Measurements from ENCODE around the gene CUL3. TPM values are rescaled to one million over a fixed set of nuclear protein-coding genes. Genes with fewer than 3 reads are reported as not detected.

Gene CUL3
- total and polyA plus RNA-seq, 2 experiments from 2014 or later = 86.0 to 125 TPM

DNA sequence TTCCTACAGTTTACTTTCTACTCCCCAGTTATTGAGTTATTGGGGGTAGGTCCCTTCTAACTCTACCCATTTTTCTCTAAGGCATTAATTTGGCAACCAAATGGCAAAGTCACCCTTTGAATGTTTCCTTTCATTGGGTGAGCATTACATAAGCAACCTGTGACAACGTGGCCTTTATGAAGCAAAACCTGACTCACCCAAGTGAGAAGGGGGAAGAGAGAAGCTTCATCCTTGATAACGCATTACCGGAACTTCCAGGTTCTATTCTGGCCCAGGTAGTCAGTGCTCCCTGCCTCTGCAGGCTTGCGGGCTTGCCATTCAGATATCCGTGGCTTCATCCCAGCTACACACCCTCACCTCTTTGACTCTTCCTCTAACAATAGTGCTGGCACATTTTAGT, 144.2 kb downstream of the CUL3 start (continued):
- TF ChIP-seq, protein P1, sequence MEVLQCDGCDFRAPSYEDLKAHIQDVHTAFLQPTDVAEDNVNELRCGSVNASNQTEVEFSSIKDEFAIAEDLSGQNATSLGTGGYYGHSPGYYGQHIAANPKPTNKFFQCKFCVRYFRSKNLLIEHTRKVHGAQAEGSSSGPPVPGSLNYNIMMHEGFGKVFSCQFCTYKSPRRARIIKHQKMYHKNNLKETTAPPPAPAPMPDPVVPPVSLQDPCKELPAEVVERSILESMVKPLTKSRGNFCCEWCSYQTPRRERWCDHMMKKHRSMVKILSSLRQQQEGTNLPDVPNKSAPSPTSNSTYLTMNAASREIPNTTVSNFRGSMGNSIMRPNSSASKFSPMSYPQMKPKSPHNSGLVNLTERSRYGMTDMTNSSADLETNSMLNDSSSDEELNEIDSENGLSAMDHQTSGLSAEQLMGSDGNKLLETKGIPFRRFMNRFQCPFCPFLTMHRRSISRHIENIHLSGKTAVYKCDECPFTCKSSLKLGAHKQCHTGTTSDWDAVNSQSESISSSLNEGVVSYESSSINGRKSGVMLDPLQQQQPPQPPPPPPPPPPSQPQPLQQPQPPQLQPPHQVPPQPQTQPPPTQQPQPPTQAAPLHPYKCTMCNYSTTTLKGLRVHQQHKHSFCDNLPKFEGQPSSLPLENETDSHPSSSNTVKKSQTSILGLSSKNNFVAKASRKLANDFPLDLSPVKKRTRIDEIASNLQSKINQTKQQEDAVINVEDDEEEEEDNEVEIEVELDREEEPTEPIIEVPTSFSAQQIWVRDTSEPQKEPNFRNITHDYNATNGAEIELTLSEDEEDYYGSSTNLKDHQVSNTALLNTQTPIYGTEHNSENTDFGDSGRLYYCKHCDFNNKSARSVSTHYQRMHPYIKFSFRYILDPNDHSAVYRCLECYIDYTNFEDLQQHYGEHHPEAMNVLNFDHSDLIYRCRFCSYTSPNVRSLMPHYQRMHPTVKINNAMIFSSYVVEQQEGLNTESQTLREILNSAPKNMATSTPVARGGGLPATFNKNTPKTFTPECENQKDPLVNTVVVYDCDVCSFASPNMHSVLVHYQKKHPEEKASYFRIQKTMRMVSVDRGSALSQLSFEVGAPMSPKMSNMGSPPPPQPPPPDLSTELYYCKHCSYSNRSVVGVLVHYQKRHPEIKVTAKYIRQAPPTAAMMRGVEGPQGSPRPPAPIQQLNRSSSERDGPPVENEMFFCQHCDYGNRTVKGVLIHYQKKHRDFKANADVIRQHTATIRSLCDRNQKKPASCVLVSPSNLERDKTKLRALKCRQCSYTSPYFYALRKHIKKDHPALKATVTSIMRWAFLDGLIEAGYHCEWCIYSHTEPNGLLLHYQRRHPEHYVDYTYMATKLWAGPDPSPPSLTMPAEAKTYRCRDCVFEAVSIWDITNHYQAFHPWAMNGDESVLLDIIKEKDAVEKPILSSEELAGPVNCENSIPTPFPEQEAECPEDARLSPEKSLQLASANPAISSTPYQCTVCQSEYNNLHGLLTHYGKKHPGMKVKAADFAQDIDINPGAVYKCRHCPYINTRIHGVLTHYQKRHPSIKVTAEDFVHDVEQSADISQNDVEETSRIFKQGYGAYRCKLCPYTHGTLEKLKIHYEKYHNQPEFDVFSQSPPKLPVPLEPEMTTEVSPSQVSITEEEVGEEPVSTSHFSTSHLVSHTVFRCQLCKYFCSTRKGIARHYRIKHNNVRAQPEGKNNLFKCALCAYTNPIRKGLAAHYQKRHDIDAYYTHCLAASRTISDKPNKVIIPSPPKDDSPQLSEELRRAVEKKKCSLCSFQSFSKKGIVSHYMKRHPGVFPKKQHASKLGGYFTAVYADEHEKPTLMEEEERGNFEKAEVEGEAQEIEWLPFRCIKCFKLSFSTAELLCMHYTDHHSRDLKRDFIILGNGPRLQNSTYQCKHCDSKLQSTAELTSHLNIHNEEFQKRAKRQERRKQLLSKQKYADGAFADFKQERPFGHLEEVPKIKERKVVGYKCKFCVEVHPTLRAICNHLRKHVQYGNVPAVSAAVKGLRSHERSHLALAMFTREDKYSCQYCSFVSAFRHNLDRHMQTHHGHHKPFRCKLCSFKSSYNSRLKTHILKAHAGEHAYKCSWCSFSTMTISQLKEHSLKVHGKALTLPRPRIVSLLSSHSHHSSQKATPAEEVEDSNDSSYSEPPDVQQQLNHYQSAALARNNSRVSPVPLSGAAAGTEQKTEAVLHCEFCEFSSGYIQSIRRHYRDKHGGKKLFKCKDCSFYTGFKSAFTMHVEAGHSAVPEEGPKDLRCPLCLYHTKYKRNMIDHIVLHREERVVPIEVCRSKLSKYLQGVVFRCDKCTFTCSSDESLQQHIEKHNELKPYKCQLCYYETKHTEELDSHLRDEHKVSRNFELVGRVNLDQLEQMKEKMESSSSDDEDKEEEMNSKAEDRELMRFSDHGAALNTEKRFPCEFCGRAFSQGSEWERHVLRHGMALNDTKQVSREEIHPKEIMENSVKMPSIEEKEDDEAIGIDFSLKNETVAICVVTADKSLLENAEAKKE (CRISPR knock-in tag; IDR thresholded peaks at IDR 0.05) = no peak

DNA sequence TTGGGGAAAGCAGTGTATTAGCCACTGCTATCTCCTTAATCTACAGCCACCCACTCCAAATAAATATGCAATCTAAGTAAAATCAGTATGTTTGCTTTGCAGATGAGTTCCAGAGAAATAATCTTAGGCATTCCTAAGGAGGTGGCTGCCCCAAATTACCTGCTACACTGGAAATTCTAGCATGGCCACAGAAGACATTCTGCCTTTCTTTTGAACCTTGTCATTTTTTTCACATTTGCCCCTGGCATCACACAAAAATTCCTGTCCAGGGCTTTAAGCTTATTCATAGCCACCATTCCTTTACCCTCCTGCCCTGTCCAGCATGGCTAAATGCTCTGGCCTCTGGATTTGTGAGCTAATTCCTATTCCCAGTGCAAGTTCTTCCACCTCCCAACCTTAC, 146.4 kb downstream of the CUL3 start:
- Mint-ChIP-seq H3K9me3 (peaks cover 21% of the 10 kb centered on the region), H3K4me1 (peaks cover 20% of the 10 kb centered on the region), H3K36me3 (ENCODE audit: low read depth) (peaks cover 14% of the 10 kb centered on the region), H3K27ac (no peak overlapping the region), H3K4me3 (no peak overlapping the region), H3K27me3 (ENCODE audit: insufficient read depth, low read depth, poor library complexity) (peaks cover 12% of the 10 kb centered on the region)
- H2AFZ ChIP-seq = no peak overlapping the region
- no peaks in the 10 kb centered on the region for H3K9me2 ChIP-seq (ENCODE audit: insufficient read depth)
- no peak overlapping the region for H3K4me2 ChIP-seq
- no peak overlapping the region for H3K27ac ChIP-seq (ENCODE audit: low read depth)
- no peaks in the 10 kb centered on the region for H4K20me1 ChIP-seq (replicated peaks; ENCODE audit: insufficient read depth)
- H3F3A ChIP-seq (replicated peaks; ENCODE audit: low read depth) = 0 out of 2 replicates have a peak, but pooled peaks cover 5% of the 10 kb centered on the region
- DNase-seq (ENCODE audit: low spot score) = no peak
- no peak overlapping the region for H3K4me3 ChIP-seq
- 0 out of 2 replicates have a peak, but pooled peaks cover 2% of the 10 kb centered on the region for H3K27me3 ChIP-seq (ENCODE audit: insufficient read depth)
- H3K79me2 ChIP-seq (replicated peaks; ENCODE audit: insufficient read depth) = no peaks in the 10 kb centered on the region
- ATAC-seq = no peak
- H3K4me1 ChIP-seq (ENCODE audit: insufficient read depth) = peaks cover 29% of the 10 kb centered on the region
- no peaks in the 10 kb centered on the region for H3K36me3 ChIP-seq (ENCODE audit: insufficient read depth)
- TF ChIP-seq JUNB (IDR thresholded peaks at IDR 0.05; ENCODE audit: unreplicated experiment) (no peak), ZNF114 (CRISPR knock-in tag; IDR thresholded peaks at IDR 0.05) (no peak), CREB1 (CRISPR knock-in tag; IDR thresholded peaks at IDR 0.05; ENCODE audit: low read depth) (no peak), POLR2AphosphoS5 (IDR thresholded peaks at IDR 0.05; ENCODE audit: low read depth) (no peak), STAT1 (IDR thresholded peaks at IDR 0.05; ENCODE audit: unreplicated experiment) (no peak), ZNF331 (CRISPR knock-in tag; IDR thresholded peaks at IDR 0.05; ENCODE audit: low read depth) (no peak)
- TF ChIP-seq, protein P1 (CRISPR knock-in tag; IDR thresholded peaks at IDR 0.05) = no peak
- TF ChIP-seq, protein P2, sequence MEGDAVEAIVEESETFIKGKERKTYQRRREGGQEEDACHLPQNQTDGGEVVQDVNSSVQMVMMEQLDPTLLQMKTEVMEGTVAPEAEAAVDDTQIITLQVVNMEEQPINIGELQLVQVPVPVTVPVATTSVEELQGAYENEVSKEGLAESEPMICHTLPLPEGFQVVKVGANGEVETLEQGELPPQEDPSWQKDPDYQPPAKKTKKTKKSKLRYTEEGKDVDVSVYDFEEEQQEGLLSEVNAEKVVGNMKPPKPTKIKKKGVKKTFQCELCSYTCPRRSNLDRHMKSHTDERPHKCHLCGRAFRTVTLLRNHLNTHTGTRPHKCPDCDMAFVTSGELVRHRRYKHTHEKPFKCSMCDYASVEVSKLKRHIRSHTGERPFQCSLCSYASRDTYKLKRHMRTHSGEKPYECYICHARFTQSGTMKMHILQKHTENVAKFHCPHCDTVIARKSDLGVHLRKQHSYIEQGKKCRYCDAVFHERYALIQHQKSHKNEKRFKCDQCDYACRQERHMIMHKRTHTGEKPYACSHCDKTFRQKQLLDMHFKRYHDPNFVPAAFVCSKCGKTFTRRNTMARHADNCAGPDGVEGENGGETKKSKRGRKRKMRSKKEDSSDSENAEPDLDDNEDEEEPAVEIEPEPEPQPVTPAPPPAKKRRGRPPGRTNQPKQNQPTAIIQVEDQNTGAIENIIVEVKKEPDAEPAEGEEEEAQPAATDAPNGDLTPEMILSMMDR (conservative IDR thresholded peaks at IDR 0.05; ENCODE audit: low read depth in 2 of 2) = no peak

Data from GM23338 (cell line).